Breast epithelium (tissue), 4 donors: ENCODE data around the gene ASTN1. TPM values are rescaled to one million over a fixed set of nuclear protein-coding genes. Genes with fewer than 3 reads are reported as not detected.

Source experiments
- DNase-seq, 2 donors: peaks; one replicate each; pipeline ENCODE4 v3.0.0-alpha.2; 2019; ENCODE audit warnings: low spot score in 2 of 2
- H3K27ac ChIP-seq, 2 donors: fragments of 200-600 bp; sonication (generic) in 1 of 2; one replicate each; pipeline ENCODE4 v1.5.1; 2016 to 2019; ENCODE audit warnings: mild to moderate bottlenecking in 1 of 2
- H3K27me3 ChIP-seq, 2 donors: fragments of 200-600 bp; sonication (generic) in 1 of 2; one replicate each; pipeline versions ENCODE4 v1.5.1 to v1.6.0; 2017 to 2019; ENCODE audit warnings: control low read depth in 1 of 2, mild to moderate bottlenecking in 1 of 2
- H3K36me3 ChIP-seq: fragments of 200-600 bp; one replicate; pipeline ENCODE4 v1.5.1; 2019
- H3K4me1 ChIP-seq, 2 donors: fragments of 200-600 bp; sonication (generic); one replicate each; pipeline ENCODE4 v1.5.1; 2016 to 2019; ENCODE audit warnings: control low read depth in 1 of 2
- H3K4me3 ChIP-seq, 3 donors: fragments of 200-600 bp; sonication (generic); 1 replicate in 2 of 3; 2 replicates in 1 of 3; pipeline ENCODE4 v1.5.1; 2016 to 2019; ENCODE audit warnings: mild to moderate bottlenecking in 3 of 3, moderate library complexity in 2 of 3
- H3K9me3 ChIP-seq, 2 donors: fragments of 200-600 bp; sonication (generic) in 1 of 2; one replicate each; pipeline ENCODE4 v1.5.1; 2016 to 2019; ENCODE audit warnings: control low read depth in 1 of 2
- CTCF ChIP-seq, 3 donors: fragments of 450-650 bp; IDR thresholded peaks; one replicate each; pipeline ENCODE4 v1.5.1; 2016 to 2017; ENCODE audit warnings: antibody characterized with exemption in 3 of 3, mild to moderate bottlenecking in 3 of 3, moderate library complexity in 3 of 3
- POLR2A ChIP-seq: fragments of 450-650 bp; IDR thresholded peaks from one replicate; pipeline ENCODE4 v1.6.1; 2016; ENCODE audit warnings: antibody characterized with exemption, mild to moderate bottlenecking, moderate library complexity
- POLR2AphosphoS5 ChIP-seq, 3 donors: sonication (generic); formaldehyde crosslinking; IDR thresholded peaks; one replicate each; pipeline ENCODE4 v1.6.1; 2017; ENCODE audit warnings: antibody characterized with exemption in 3 of 3
- intact Hi-C: fragments of 100-400 bp; cut with DNase I; formaldehyde crosslinking; loops from one replicate; pipeline ENCODE4 v1.15.1; 2023; ENCODE audit warnings: low total_unique reads
- total RNA-seq, 3 donors: library from RNA; depleted of rRNA; stranded (reverse); fragments of >200 nt; gene quantifications; one replicate each; pipeline ENCODE4 v1.1.0, GENCODE V29; 2016

ASTN1 gene
- total RNA-seq, 3 donors from 2014 or later: 0.16 to 1.5 (median 0.33) TPM

GRCh38 chr1:176893625-176894352 lies 270.7 kb downstream of the ASTN1 start:
- no peaks in the 10 kb centered on the region for H3K9me3 ChIP-seq
- H3K36me3 ChIP-seq: no peaks in the 10 kb centered on the region
- peaks cover 0 to 6% of the 10 kb centered on the region in 2 donors for H3K27me3 ChIP-seq
- H3K4me3 ChIP-seq: no peak overlapping the region
- TF ChIP-seq POLR2AphosphoS5 (IDR thresholded peaks at IDR 0.05) (no peak), POLR2A (no peak), CTCF (IDR thresholded peaks at IDR 0.05) (no peak)
- no peak for DNase-seq
- H3K4me1 ChIP-seq: no peaks in the 10 kb centered on the region
- intact Hi-C loops: no loop called here
- no peak overlapping the region for H3K27ac ChIP-seq

GRCh38 chr1:176888471-176889032 lies 276.0 kb downstream of the ASTN1 start:
- Histone ChIP-seq H3K27ac (no peak overlapping the region), H3K36me3 (no peaks in the 10 kb centered on the region), H3K27me3 (no peaks in the 10 kb centered on the region), H3K4me1 (no peaks in the 10 kb centered on the region), H3K4me3 (no peak overlapping the region), H3K9me3 (no peaks in the 10 kb centered on the region)
- DNase-seq: no peak
- intact Hi-C loops: no loop called here
- TF ChIP-seq CTCF (IDR thresholded peaks at IDR 0.05): no peak
- no peak for TF ChIP-seq POLR2AphosphoS5 (IDR thresholded peaks at IDR 0.05)
- no peak for TF ChIP-seq POLR2A

DNA sequence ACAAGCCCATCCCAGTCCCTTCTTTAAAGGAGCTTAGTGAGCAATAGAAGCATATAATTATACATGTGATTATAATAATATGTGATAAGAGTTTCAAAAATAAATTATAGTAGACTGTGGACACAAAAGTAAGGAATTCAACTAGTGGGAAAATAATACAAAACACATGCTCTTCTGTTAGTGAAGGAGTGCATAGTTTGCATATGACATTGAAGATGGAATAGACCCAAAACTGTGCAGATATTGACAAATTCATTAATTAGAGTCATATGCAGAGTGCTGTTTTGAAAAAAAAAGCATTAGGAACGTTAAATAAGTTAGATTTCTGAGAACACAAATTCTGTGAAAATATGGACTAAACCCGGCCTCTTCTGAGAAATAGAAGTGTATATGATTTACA lies 278.8 kb downstream of the ASTN1 start:
- Histone ChIP-seq H3K27ac (no peak overlapping the region), H3K27me3 (no peaks in the 10 kb centered on the region), H3K9me3 (no peaks in the 10 kb centered on the region), H3K36me3 (no peaks in the 10 kb centered on the region), H3K4me3 (no peak overlapping the region), H3K4me1 (no peaks in the 10 kb centered on the region)
- no peak for TF ChIP-seq POLR2AphosphoS5 (IDR thresholded peaks at IDR 0.05)
- no peak for TF ChIP-seq CTCF (IDR thresholded peaks at IDR 0.05)
- TF ChIP-seq POLR2A: no peak
- DNase-seq: no peak
- intact Hi-C loops: no loop called here

GRCh38 chr1:176885341-176885740 lies 279.2 kb downstream of the ASTN1 start:
- no peak overlapping the region for H3K27ac ChIP-seq
- DNase-seq: no peak
- no peak overlapping the region for H3K4me3 ChIP-seq
- H3K36me3 ChIP-seq: no peaks in the 10 kb centered on the region
- H3K27me3 ChIP-seq: no peaks in the 10 kb centered on the region
- TF ChIP-seq CTCF (IDR thresholded peaks at IDR 0.05) (no peak), POLR2A (no peak), POLR2AphosphoS5 (IDR thresholded peaks at IDR 0.05) (no peak)
- H3K4me1 ChIP-seq: no peaks in the 10 kb centered on the region
- intact Hi-C loops: no loop called here
- no peaks in the 10 kb centered on the region for H3K9me3 ChIP-seq

- intact Hi-C loops: no loop called here
These were observed 279.6 kb downstream of the ASTN1 start for GRCh38 chr1:176884911-176885310.

More at GRCh38 chr1:176884911-176885310, 279.6 kb downstream of the ASTN1 start:
- Histone ChIP-seq H3K27ac (no peak overlapping the region), H3K9me3 (no peaks in the 10 kb centered on the region), H3K4me1 (no peaks in the 10 kb centered on the region), H3K27me3 (no peaks in the 10 kb centered on the region), H3K36me3 (no peaks in the 10 kb centered on the region), H3K4me3 (no peak overlapping the region)
- TF ChIP-seq POLR2AphosphoS5 (IDR thresholded peaks at IDR 0.05): no peak
- TF ChIP-seq CTCF (IDR thresholded peaks at IDR 0.05): no peak
- TF ChIP-seq POLR2A: no peak
- no peak for DNase-seq
